H9 (cell line): Measurements from ENCODE around the gene CBLN2. TPM values are rescaled to one million over a fixed set of nuclear protein-coding genes. Genes with fewer than 3 reads are reported as not detected.
A peak's percentile ranks its signal among the peaks of the same experiment; 100 is the strongest.

Experiments used
- DNase-seq: peaks from one replicate; pipeline ENCODE4 v3.0.0-alpha.2; 2017
- H2AFZ ChIP-seq: one replicate; pipeline ENCODE4 v1.6.1; 2013; ENCODE audit warnings: mild to moderate bottlenecking, low read length, control low read depth, moderate library complexity
- H2AK5ac ChIP-seq: 2 replicates; pipeline ENCODE4 v1.6.1; 2013; ENCODE audit warnings: low read length, control low read depth, mixed read lengths; ENCODE audit not compliant: insufficient read length
- H2BK120ac ChIP-seq: one replicate; pipeline ENCODE4 v1.6.1; 2013; ENCODE audit warnings: low read depth, mild to moderate bottlenecking, low read length, control low read depth, inconsistent platforms; ENCODE audit not compliant: poor library complexity, severe bottlenecking
- H2BK12ac ChIP-seq: 2 replicates; pipeline ENCODE4 v1.6.1; 2013; ENCODE audit warnings: low read length, control low read depth, mixed read lengths, low read depth; ENCODE audit not compliant: insufficient read length
- H2BK15ac ChIP-seq: 2 replicates; pipeline ENCODE4 v1.6.1; 2013; ENCODE audit warnings: low read depth, low read length, control low read depth
- H2BK20ac ChIP-seq: one replicate; pipeline ENCODE4 v1.6.1; 2013; ENCODE audit warnings: low read depth, mild to moderate bottlenecking, low read length, control low read depth, inconsistent platforms; ENCODE audit not compliant: poor library complexity, severe bottlenecking
- H2BK5ac ChIP-seq: 2 replicates; pipeline ENCODE4 v1.6.1; 2013; ENCODE audit warnings: low read length, control low read depth, mixed read lengths; ENCODE audit not compliant: insufficient read length
- H3K14ac ChIP-seq: 2 replicates; pipeline ENCODE4 v1.6.1; 2013; ENCODE audit warnings: low read length, control low read depth; ENCODE audit not compliant: insufficient read depth
- H3K18ac ChIP-seq: 2 replicates; pipeline ENCODE4 v1.6.1; 2013; ENCODE audit warnings: low read depth, mild to moderate bottlenecking, mixed read lengths, low read length, control low read depth; ENCODE audit not compliant: insufficient read length
- H3K23ac ChIP-seq: 2 replicates; pipeline ENCODE4 v1.6.1; 2013; ENCODE audit warnings: low read length, control low read depth, mixed read lengths, low read depth; ENCODE audit not compliant: insufficient read length
- H3K23me2 ChIP-seq: 2 replicates; pipeline ENCODE4 v1.6.1; 2013; ENCODE audit warnings: low read depth, mild to moderate bottlenecking, mixed read lengths, low read length, control low read depth; ENCODE audit not compliant: insufficient read length, poor library complexity, severe bottlenecking
- H3K27ac ChIP-seq: 2 replicates; pipeline ENCODE4 v1.5.1; 2013; ENCODE audit warnings: low read length, control low read depth, mixed read lengths, low read depth; ENCODE audit not compliant: insufficient read length
- H3K27me3 ChIP-seq: 2 replicates; pipeline ENCODE4 v1.6.1; 2013; ENCODE audit warnings: low read length, control low read depth, inconsistent platforms; ENCODE audit not compliant: insufficient read depth
- H3K4ac ChIP-seq: 2 replicates; pipeline ENCODE4 v1.6.1; 2013; ENCODE audit warnings: low read depth, mild to moderate bottlenecking, control low read depth, inconsistent platforms, low read length, moderate library complexity
- H3K4me1 ChIP-seq: 2 replicates; pipeline ENCODE4 v1.6.1; 2013; ENCODE audit warnings: low read length, control low read depth, inconsistent platforms; ENCODE audit not compliant: insufficient read depth
- H3K4me2 ChIP-seq: 2 replicates; pipeline ENCODE4 v1.6.1; 2013; ENCODE audit warnings: low read length, control low read depth, mixed read lengths; ENCODE audit not compliant: insufficient read length, insufficient read depth
- H3K56ac ChIP-seq: 2 replicates; pipeline ENCODE4 v1.6.1; 2013; ENCODE audit warnings: low read depth, mild to moderate bottlenecking, mixed read lengths, low read length, control low read depth; ENCODE audit not compliant: insufficient read length
- H3K79me1 ChIP-seq: 2 replicates; pipeline ENCODE4 v1.6.1; 2013; ENCODE audit warnings: low read depth, mild to moderate bottlenecking, moderate library complexity, low read length, control low read depth, inconsistent platforms; ENCODE audit not compliant: insufficient read depth, poor library complexity, severe bottlenecking
- H3K79me2 ChIP-seq: 2 replicates; pipeline ENCODE4 v1.6.1; 2013; ENCODE audit warnings: low read length, control low read depth, inconsistent platforms; ENCODE audit not compliant: insufficient read depth
- H3K9ac ChIP-seq: 2 replicates; pipeline ENCODE4 v1.6.1; 2013; ENCODE audit warnings: low read length, control low read depth, mixed read lengths; ENCODE audit not compliant: insufficient read length; ENCODE audit errors: extremely low read depth
- H3K9me3 ChIP-seq: one replicate; pipeline ENCODE4 v1.6.1; 2013; ENCODE audit warnings: low read depth, low read length, inconsistent platforms; ENCODE audit not compliant: control insufficient read depth
- H3T11ph ChIP-seq: one replicate; pipeline ENCODE4 v1.6.1; 2013; ENCODE audit warnings: mild to moderate bottlenecking, low read length, control low read depth, inconsistent platforms
- H4K20me1 ChIP-seq: one replicate; pipeline ENCODE4 v1.6.1; 2013; ENCODE audit not compliant: control insufficient read depth, insufficient read length, insufficient read depth
- H4K5ac ChIP-seq: 2 replicates; pipeline ENCODE4 v1.6.1; 2013; ENCODE audit warnings: low read depth, mild to moderate bottlenecking, mixed read lengths, low read length, control low read depth; ENCODE audit not compliant: insufficient read length
- H4K8ac ChIP-seq: replicated peaks from 2 replicates; pipeline ENCODE4 v1.6.1; 2013; ENCODE audit warnings: low read length, control low read depth, mixed read lengths, low read depth; ENCODE audit not compliant: insufficient read length
- H4K91ac ChIP-seq: 2 replicates; pipeline ENCODE4 v1.6.1; 2013; ENCODE audit warnings: low read depth, mild to moderate bottlenecking, moderate library complexity, mixed read lengths, low read length, control low read depth; ENCODE audit not compliant: insufficient read length
- H3K27ac Mint-ChIP-seq, 3 experiments: 2 replicates in 2 of 3; 3 replicates in 1 of 3; pipeline ENCODE4 v1.8.0; 2020 to 2021; ENCODE audit warnings: mixed read lengths in 3 of 3, mild to moderate bottlenecking in 1 of 3, moderate library complexity in 1 of 3
- H3K27me3 Mint-ChIP-seq: 2 replicates; pipeline ENCODE4 v1.8.0; 2021; ENCODE audit warnings: low read depth, mild to moderate bottlenecking, moderate library complexity, mixed read lengths
- H3K36me3 Mint-ChIP-seq, 3 experiments: 2 replicates in 2 of 3; 3 replicates in 1 of 3; pipeline ENCODE4 v1.8.0; 2020 to 2021; ENCODE audit warnings: low read depth in 3 of 3, mixed read lengths in 3 of 3; ENCODE audit not compliant: insufficient read depth in 1 of 3
- H3K4me1 Mint-ChIP-seq, 2 experiments: 2 replicates each; pipeline ENCODE4 v1.8.0; 2020; ENCODE audit warnings: mixed read lengths in 2 of 2
- H3K4me3 Mint-ChIP-seq, 2 experiments: 2 replicates in 1 of 2; 3 replicates in 1 of 2; pipeline ENCODE4 v1.8.0; 2020 to 2021; ENCODE audit warnings: mild to moderate bottlenecking in 2 of 2, mixed read lengths in 2 of 2, moderate library complexity in 1 of 2
- H3K9me3 Mint-ChIP-seq, 2 experiments: 2 replicates in 1 of 2; 3 replicates in 1 of 2; pipeline ENCODE4 v1.8.0; 2020; ENCODE audit warnings: mild to moderate bottlenecking in 2 of 2, mixed read lengths in 2 of 2, moderate library complexity in 1 of 2
- WGBS: extraction: QIAGEN DNeasy Blood & Tissue Kit; methylation state at CpG from one replicate; pipeline ENCODE4 v1.1.7; 2013; ENCODE audit warnings: missing lambda C conversion rate, low lambda C conversion rate, mixed read lengths; ENCODE audit not compliant: insufficient read length; ENCODE audit errors: extremely low coverage; 5-methylcytosine and 5-hydroxymethylcytosine counted together
- long read RNA-seq: library from polyadenylated mRNA; unstranded; transcript quantifications from one replicate; pipeline ENCODE4 v2.0.0, GENCODE V29; 2020
- total RNA-seq: library from RNA; stranded (reverse); gene quantifications from 2 replicates; pipeline ENCODE4 v1.2.1, GENCODE V29; 2021
- TF ChIP-seq, protein P1 (sequence below): fragments of 200-600 bp; sonication (generic); conservative IDR thresholded peaks from 3 replicates; pipeline ENCODE4 v1.8.0; 2021; ENCODE audit warnings: antibody characterized with exemption, mild to moderate bottlenecking

Gene CBLN2
- total RNA-seq = not detected in 2 replicates
- long read RNA-seq = 0 reads

DNA sequence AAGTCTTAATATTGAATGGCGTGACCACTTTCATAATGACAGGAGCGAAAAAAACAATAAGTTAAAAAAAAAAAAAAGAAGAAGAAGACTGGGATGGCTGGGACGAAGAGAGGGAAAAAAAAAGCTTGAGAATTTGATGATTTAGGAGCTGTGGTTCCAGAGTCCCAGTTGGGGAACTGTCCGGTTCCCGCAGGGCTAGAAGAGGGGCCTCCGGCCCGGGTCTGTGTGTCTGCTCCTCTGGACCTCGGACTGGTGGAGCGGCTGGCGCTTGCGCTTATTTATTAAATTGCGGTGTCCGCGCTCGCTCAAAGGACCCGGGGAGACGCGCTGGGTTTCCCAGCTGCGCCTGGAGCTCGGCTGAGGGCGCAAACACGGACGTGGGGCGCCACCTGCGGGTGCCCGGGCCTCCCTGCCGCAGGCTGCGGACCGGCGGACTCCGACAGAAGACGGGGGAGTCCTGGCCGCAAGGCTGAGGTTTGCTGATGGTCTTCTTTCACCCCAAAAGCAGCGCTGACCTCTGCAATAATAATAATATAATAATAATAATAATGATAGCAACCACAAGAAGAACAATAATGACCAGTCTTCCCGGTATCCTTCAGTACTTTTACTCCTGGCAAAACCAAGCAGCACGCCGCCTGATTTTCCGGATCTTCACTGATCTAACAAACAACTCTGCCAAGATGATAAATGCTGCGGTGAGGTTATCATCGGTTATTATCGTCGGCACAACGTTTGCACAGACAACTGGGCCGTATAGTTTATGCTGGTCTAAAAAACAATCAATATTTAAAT, at the start of gene CBLN2:
Gene CBLN2, minus strand, starts transcription at position 251 of the 795 bp plus-strand sequence. CDS start 2,182 bp downstream, outside the sequence.
- no peak within 1 kb of the TSS for H2BK5ac ChIP-seq
- no peak within 1 kb of the TSS for H4K5ac ChIP-seq
- no peak within 1 kb of the TSS for H2AK5ac ChIP-seq
- H3K23ac ChIP-seq = no peak within 1 kb of the TSS
- no peaks in the 10 kb centered on the region for H3K4me1 ChIP-seq
- TF ChIP-seq, protein P1, sequence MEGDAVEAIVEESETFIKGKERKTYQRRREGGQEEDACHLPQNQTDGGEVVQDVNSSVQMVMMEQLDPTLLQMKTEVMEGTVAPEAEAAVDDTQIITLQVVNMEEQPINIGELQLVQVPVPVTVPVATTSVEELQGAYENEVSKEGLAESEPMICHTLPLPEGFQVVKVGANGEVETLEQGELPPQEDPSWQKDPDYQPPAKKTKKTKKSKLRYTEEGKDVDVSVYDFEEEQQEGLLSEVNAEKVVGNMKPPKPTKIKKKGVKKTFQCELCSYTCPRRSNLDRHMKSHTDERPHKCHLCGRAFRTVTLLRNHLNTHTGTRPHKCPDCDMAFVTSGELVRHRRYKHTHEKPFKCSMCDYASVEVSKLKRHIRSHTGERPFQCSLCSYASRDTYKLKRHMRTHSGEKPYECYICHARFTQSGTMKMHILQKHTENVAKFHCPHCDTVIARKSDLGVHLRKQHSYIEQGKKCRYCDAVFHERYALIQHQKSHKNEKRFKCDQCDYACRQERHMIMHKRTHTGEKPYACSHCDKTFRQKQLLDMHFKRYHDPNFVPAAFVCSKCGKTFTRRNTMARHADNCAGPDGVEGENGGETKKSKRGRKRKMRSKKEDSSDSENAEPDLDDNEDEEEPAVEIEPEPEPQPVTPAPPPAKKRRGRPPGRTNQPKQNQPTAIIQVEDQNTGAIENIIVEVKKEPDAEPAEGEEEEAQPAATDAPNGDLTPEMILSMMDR = peak; percentile 92
- H2BK12ac ChIP-seq = no peak within 1 kb of the TSS
- H3K4ac ChIP-seq = no peak within 1 kb of the TSS
- H3K4me2 ChIP-seq = peak within 1 kb of the TSS; percentile 59
- H3T11ph ChIP-seq = no peak within 1 kb of the TSS
- H3K14ac ChIP-seq = no peak within 1 kb of the TSS
- H3K56ac ChIP-seq = no peak within 1 kb of the TSS
- no peak within 1 kb of the TSS for H2BK120ac ChIP-seq
- peaks cover 17 to 19% of the 10 kb centered on the region in 2 experiments for H3K4me1 Mint-ChIP-seq
- H4K8ac ChIP-seq = no peak within 1 kb of the TSS
- no peaks in the 10 kb centered on the region for H3K9me3 ChIP-seq
- H3K9me3 Mint-ChIP-seq = peaks cover 0 to 3% of the 10 kb centered on the region in 2 experiments; a peak in 1 of 5 replicates
- no peak within 1 kb of the TSS for H2BK15ac ChIP-seq
- no peak within 1 kb of the TSS for H2AFZ ChIP-seq
- no peaks in the 10 kb centered on the region for H3K79me2 ChIP-seq
- no CpG with 5 or more reads among the region's 44 CpGs for WGBS
- H3K27me3 Mint-ChIP-seq = peaks cover 91% of the 10 kb centered on the region
- peak within 1 kb of the TSS; percentile 55 to 86 for H3K4me3 Mint-ChIP-seq
- peak; percentile 80 for DNase-seq
- H3K79me1 ChIP-seq = no peaks in the 10 kb centered on the region
- H4K91ac ChIP-seq = no peak within 1 kb of the TSS
- no peak within 1 kb of the TSS for H3K27ac Mint-ChIP-seq
- H3K27ac ChIP-seq = no peak within 1 kb of the TSS
- no peak within 1 kb of the TSS for H3K9ac ChIP-seq
- peaks cover 8% of the 10 kb centered on the region for H3K23me2 ChIP-seq
- no peaks in the 10 kb centered on the region; a peak in 1 of 7 replicates for H3K36me3 Mint-ChIP-seq
- no peaks in the 10 kb centered on the region for H4K20me1 ChIP-seq
- H3K27me3 ChIP-seq = peaks cover 39% of the 10 kb centered on the region
- H3K18ac ChIP-seq = no peak within 1 kb of the TSS
- H2BK20ac ChIP-seq = no peak within 1 kb of the TSS
